Memory B cell (primary cell): Measurements from ENCODE around the gene OPCML.

Experiments
- ATAC-seq: fragments of 150-1000 bp; cut with Tn5 transposase; 2 replicates; pipeline ENCODE4 v1.10.0; 2021; ENCODE audit warnings: low read depth, mild to moderate bottlenecking, moderate library complexity
- DNase-seq, 2 donors: peaks; one replicate each; pipeline ENCODE4 v3.0.0; 2022; ENCODE audit warnings: low spot score in 2 of 2
- H3K27ac Mint-ChIP-seq: one replicate; pipeline ENCODE4 v1.8.0; 2022; ENCODE audit warnings: mild to moderate bottlenecking, moderate library complexity, mixed read lengths
- H3K27me3 Mint-ChIP-seq: one replicate; pipeline ENCODE4 v1.8.0; 2022; ENCODE audit warnings: mixed read lengths
- H3K36me3 Mint-ChIP-seq: one replicate; pipeline ENCODE4 v1.8.0; 2022; ENCODE audit warnings: mild to moderate bottlenecking, mixed read lengths
- H3K4me1 Mint-ChIP-seq: one replicate; pipeline ENCODE4 v1.8.0; 2022; ENCODE audit warnings: mixed read lengths
- H3K4me3 Mint-ChIP-seq: one replicate; pipeline ENCODE4 v1.8.0; 2022; ENCODE audit warnings: mild to moderate bottlenecking, moderate library complexity, mixed read lengths
- H3K9me3 Mint-ChIP-seq: one replicate; pipeline ENCODE4 v1.8.0; 2022; ENCODE audit warnings: mixed read lengths

The OPCML gene

DNA sequence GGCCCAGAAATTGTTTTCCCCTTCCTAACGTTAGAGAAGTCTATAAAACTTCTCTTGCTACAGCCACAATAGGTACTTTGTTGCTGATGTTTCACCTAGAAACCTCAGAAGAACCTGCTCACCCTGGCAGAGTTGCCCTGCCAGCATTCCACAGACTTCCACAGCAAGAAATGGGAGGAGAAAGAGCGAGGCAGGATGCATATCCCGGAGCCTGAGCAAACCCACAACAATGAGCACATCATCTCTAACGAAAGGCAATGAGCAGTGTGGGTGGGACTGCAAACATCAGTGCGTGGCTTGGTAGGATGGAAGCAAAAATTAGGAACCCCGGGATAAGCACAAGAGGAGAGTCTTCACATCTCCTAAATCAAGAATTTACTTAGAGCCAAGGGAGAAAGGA lies 892.3 kb downstream of the OPCML start:
- Mint-ChIP-seq H3K4me3 (no peak overlapping the region), H3K36me3 (no peaks in the 10 kb centered on the region), H3K4me1 (no peaks in the 10 kb centered on the region), H3K27me3 (no peaks in the 10 kb centered on the region), H3K9me3 (peaks cover 3% of the 10 kb centered on the region), H3K27ac (no peak overlapping the region)
- DNase-seq: no peak
- ATAC-seq: no peak

DNA sequence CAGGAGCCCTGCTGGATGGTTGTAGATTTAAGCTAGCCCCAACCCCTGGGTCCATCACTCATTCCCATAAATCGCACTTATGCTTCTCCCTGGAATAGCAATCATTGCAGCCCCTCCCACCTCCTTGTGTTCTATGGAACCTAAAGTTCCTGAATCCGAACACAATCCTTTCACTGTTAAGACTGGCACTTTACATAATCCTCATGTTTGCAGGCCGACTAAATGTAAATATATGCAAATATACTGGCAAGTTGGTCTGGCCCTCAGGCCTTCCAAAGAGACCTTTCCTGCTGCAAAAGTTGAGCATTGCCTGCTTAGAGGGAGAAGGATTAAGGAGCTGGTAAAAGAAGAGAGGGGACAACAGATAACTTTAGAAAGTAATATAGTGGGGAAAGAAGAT lies 892.9 kb downstream of the OPCML start:
- peaks cover 3% of the 10 kb centered on the region for H3K9me3 Mint-ChIP-seq
- DNase-seq (no peak), ATAC-seq (no peak)
- no peak overlapping the region for H3K4me3 Mint-ChIP-seq
- no peaks in the 10 kb centered on the region for H3K27me3 Mint-ChIP-seq
- H3K4me1 Mint-ChIP-seq: no peaks in the 10 kb centered on the region
- no peaks in the 10 kb centered on the region for H3K36me3 Mint-ChIP-seq
- no peak overlapping the region for H3K27ac Mint-ChIP-seq

DNA sequence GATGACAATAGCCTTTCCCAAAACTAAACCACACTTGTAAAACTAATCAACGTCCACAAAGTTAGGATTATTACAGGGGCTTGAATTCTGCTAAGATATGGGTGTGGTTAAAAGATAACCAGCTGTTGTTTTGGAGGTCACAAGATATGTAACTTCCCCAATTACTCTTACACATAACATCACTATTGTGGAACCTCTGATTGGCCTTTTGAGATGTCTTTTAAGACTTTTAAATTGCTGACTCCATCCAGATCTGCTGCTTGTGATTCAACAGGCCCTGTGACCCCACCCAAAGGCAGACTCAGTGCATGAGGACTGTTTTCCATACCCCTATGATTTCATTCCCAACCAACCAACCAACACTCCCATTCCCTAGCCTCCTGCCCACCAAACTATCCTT lies 893.9 kb downstream of the OPCML start:
- DNase-seq (no peak), ATAC-seq (no peak)
- Mint-ChIP-seq H3K4me1 (no peaks in the 10 kb centered on the region), H3K27me3 (no peaks in the 10 kb centered on the region), H3K9me3 (peaks cover 3% of the 10 kb centered on the region), H3K27ac (no peak overlapping the region), H3K36me3 (no peaks in the 10 kb centered on the region), H3K4me3 (no peak overlapping the region)

DNA sequence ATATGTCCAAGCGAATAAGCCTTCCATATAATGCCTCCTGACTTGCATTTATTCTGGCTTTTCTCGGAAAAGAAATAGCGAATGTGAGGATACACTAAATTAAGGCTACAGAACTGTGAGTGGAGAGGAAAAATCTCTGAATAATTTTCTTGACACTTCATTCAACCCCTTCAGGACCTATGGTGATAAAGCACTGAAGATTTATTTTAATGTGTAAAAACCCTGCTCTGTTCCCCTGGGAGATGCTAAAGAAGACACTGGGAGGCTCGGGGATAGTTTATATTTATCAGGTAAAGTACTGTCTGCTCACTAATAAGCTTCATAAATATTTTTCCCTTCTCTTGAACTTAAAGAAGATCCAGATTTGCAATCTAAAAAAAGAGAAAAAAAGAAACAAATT lies 895.8 kb downstream of the OPCML start:
- no peaks in the 10 kb centered on the region for H3K27me3 Mint-ChIP-seq
- DNase-seq: no peak
- no peaks in the 10 kb centered on the region for H3K36me3 Mint-ChIP-seq
- peaks cover 4% of the 10 kb centered on the region for H3K9me3 Mint-ChIP-seq
- no peak for ATAC-seq
- H3K4me1 Mint-ChIP-seq: no peaks in the 10 kb centered on the region
- H3K4me3 Mint-ChIP-seq: no peak overlapping the region
- H3K27ac Mint-ChIP-seq: no peak overlapping the region

DNA sequence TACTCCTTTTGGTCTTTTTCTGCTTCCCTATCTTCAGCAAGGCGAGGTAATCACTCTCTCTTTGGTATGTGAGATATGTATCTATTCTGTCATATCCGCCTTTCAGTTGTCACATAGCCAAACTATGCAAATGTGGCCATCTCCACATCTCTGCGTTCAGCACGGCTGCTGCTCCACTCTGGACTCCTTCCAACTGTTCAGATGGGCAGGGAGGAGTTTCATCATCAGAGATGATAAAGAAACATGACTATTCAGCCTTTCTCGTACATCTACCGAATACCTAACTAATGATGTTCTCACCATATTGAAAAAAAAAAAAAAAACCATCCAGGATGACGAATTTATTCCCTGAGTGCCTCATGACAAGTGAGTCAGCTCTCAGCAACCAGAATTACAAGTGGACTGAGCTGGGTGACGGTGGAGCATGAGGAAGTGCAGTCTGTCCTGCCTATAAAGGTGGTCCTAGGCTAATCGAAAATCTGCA lies 899.6 kb downstream of the OPCML start:
- DNase-seq (no peak), ATAC-seq (no peak)
- Mint-ChIP-seq H3K4me3 (no peak overlapping the region), H3K36me3 (no peaks in the 10 kb centered on the region), H3K4me1 (no peaks in the 10 kb centered on the region), H3K27me3 (no peaks in the 10 kb centered on the region), H3K27ac (no peak overlapping the region), H3K9me3 (peaks cover 6% of the 10 kb centered on the region)

DNA sequence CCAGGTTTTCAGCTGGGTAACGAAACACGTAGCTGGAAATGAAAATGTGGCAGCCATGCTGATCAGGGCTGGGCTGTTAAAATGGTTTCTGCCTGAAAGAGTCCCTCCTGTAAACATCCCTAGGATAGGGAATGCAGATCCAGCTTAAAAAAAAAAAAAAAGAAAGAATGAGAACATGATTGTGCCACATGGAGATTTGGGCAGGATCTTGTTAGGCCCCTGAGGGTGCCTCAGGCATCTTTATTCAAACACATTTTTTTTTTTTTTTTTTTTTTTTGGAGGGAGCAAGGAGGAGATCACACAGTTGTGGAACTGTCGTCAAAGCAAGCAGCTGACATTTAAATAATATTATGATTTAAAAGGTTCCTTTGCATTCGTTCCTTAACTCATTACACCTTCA lies 900.3 kb downstream of the OPCML start:
- H3K27ac Mint-ChIP-seq: no peak overlapping the region
- no peak for ATAC-seq
- no peaks in the 10 kb centered on the region for H3K36me3 Mint-ChIP-seq
- H3K4me3 Mint-ChIP-seq: no peak overlapping the region
- peaks cover 5% of the 10 kb centered on the region for H3K9me3 Mint-ChIP-seq
- DNase-seq: no peak
- no peaks in the 10 kb centered on the region for H3K27me3 Mint-ChIP-seq
- H3K4me1 Mint-ChIP-seq: no peaks in the 10 kb centered on the region

DNA sequence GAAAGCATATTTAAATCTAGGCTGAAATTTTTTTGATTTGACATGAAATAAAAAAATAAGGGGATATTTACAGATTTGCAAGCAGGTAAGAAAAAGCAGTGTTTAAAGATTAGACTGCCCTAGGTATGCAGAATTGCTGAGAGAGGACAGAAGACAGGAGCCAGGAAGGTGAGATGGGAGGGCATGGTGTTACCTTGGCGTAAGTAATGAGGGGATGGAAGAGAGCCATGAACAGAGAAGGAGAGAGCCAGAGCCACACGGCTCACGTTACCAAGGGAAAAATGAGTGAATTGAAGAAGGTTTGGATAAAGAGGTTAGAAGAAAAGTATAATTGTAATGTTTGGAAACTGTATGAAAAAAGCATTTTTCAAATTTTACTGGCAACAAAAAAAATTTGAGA lies 904.3 kb downstream of the OPCML start:
- H3K9me3 Mint-ChIP-seq: peaks cover 12% of the 10 kb centered on the region
- no peaks in the 10 kb centered on the region for H3K4me1 Mint-ChIP-seq
- H3K27ac Mint-ChIP-seq: no peak overlapping the region
- H3K4me3 Mint-ChIP-seq: no peak overlapping the region
- DNase-seq (no peak), ATAC-seq (no peak)
- no peaks in the 10 kb centered on the region for H3K36me3 Mint-ChIP-seq
- H3K27me3 Mint-ChIP-seq: no peaks in the 10 kb centered on the region

DNA sequence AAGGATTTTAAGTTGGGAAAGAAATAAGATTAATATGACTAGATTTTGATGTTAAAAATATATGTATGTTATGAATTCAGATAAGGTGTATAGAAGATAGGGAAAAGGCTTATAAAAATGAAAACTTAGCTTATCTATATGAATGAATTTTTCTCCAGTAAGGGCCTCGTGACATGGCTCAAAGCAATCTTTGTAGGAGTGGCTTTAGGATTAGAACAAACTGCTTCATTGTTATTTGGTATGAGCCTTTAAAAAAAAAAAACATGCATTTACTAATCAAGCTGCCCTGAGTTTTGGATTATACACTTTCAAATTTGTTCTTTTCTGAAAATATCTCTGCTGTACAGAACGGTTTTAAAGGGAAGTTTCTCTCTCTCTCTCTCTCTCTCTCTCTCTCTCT lies 905.9 kb downstream of the OPCML start:
- H3K9me3 Mint-ChIP-seq: peaks cover 13% of the 10 kb centered on the region

DNA sequence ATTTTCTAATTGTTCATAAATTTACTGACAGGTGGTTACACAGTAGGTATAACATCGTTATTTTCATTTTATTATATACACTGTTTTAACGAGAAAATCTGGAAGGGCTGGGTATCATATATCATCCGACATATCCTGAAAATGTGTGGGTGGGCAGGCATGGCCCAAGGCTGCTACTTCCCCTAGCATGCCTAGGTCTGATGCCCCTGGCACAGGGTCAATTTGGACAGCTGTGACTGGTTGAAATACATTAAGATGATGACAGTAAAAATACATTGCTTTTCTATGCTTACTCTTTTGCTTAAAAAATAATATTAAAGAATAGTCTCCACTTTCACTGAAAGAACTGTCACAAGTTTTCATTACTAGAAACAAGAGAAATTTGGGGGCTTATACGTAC lies 908.8 kb downstream of the OPCML start:
- no peak overlapping the region for H3K4me3 Mint-ChIP-seq
- no peak overlapping the region for H3K27ac Mint-ChIP-seq
- no peaks in the 10 kb centered on the region for H3K4me1 Mint-ChIP-seq
- peaks cover 18% of the 10 kb centered on the region for H3K9me3 Mint-ChIP-seq
- DNase-seq: no peak
- no peaks in the 10 kb centered on the region for H3K36me3 Mint-ChIP-seq
- no peak for ATAC-seq
- H3K27me3 Mint-ChIP-seq: no peaks in the 10 kb centered on the region

More for the DNA sequence above, 905.9 kb downstream of the OPCML start:
- no peak for DNase-seq
- no peak for ATAC-seq
- Mint-ChIP-seq H3K4me3 (no peak overlapping the region), H3K36me3 (no peaks in the 10 kb centered on the region), H3K27me3 (no peaks in the 10 kb centered on the region), H3K4me1 (no peaks in the 10 kb centered on the region), H3K27ac (no peak overlapping the region)

DNA sequence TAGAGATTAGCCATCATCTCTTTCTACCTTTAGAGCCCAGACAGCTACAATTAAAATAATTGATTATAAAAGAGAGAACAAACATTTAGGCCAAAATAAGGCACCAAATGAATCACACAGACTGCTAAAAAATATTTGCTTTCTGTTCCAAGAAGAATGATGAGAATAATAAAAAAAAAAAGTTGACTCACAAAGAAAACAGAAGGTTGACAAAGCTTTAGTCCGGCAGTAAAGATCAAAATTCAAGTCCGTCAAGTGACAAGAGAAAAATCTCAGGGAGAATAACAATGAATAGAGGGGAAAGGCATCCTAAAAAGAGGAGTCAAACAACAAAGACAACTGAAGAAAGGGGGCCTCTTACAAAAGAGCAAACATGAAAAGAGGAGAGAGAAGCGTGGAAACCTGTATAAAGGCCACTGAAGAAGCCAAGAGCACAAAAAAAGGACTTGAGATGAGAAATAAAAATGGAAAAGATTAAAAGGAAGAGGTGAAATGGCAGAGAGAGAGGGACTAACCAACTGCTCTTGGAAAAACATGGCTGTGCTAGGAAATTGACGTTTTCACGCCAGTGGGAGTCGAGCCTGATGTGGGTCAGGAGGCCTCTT lies 910.2 kb downstream of the OPCML start:
- no peak for DNase-seq
- no peak overlapping the region for H3K27ac Mint-ChIP-seq

DNA sequence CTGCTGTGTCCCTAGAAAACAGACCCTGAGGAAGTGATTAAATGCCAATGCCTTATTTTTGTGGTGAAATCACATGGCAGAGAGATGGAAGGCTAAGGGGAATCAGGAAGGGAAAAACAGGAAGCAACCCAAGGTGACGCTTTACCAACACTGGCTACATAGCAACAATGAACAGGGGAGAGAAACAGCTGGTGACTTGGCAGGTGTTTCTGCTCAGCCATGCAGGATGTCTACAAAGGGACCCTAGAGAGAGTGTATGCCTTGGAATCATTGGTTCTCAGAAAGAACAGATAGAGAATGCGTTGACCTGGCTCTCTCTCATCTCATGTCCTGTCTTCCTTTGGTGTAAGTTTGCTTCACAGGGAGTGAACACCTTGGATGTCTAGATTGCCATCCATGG lies 911.9 kb downstream of the OPCML start:
- ATAC-seq (no peak), DNase-seq (no peak)
- Mint-ChIP-seq H3K4me3 (no peak overlapping the region), H3K27ac (no peak overlapping the region), H3K9me3 (peaks cover 13% of the 10 kb centered on the region), H3K27me3 (no peaks in the 10 kb centered on the region), H3K4me1 (no peaks in the 10 kb centered on the region), H3K36me3 (no peaks in the 10 kb centered on the region)

More for the DNA sequence above, 910.2 kb downstream of the OPCML start:
- no peak overlapping the region for H3K4me3 Mint-ChIP-seq
- peaks cover 14% of the 10 kb centered on the region for H3K9me3 Mint-ChIP-seq
- H3K4me1 Mint-ChIP-seq: no peaks in the 10 kb centered on the region
- H3K27me3 Mint-ChIP-seq: no peaks in the 10 kb centered on the region
- no peaks in the 10 kb centered on the region for H3K36me3 Mint-ChIP-seq
- no peak for ATAC-seq

DNA sequence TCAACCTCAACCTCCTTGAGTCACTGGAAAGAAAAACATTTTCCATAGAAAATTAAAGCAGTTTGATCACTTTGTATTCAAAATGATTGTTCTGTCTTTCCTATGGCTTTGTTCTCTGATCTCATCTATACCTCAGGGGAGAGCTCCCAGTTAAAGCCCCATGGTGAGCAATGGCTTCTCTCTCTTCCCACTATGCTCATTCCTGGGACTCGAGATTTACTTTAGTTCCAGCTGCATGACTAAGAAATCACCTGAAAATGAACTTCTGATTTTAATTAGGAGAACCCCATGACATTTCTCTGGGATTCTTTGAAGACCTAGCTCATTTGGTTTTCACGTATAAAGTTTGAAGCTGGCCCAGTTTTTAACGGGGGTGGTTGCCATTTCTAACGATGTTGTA lies 921.5 kb downstream of the OPCML start:
- no peak for DNase-seq
- Mint-ChIP-seq H3K27ac (no peak overlapping the region), H3K4me1 (peaks cover 2% of the 10 kb centered on the region), H3K4me3 (no peak overlapping the region), H3K27me3 (no peaks in the 10 kb centered on the region), H3K36me3 (no peaks in the 10 kb centered on the region), H3K9me3 (peaks cover 6% of the 10 kb centered on the region)
- ATAC-seq: no peak

DNA sequence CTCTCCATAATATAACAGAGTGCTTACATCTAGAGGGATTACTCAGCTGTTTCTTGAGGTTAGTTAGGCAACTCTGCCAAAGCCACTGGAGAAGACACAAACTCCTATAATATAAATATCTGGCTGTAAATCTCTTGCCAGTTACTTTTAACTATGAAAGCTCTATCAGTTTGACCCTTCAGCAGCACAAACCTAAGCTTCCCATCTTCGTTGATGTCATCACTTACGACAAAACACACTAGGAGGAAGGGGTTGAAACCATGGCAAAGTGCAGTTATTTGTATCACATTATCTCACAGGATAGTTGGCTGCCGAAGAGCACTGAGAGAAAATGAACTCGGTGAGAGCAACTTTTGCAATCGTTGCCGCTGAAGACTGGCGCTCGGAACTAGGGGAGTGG lies 922.1 kb downstream of the OPCML start:
- no peak overlapping the region for H3K4me3 Mint-ChIP-seq
- peaks cover 6% of the 10 kb centered on the region for H3K9me3 Mint-ChIP-seq
- peaks cover 2% of the 10 kb centered on the region for H3K4me1 Mint-ChIP-seq
- no peaks in the 10 kb centered on the region for H3K27me3 Mint-ChIP-seq
- H3K36me3 Mint-ChIP-seq: no peaks in the 10 kb centered on the region
- ATAC-seq (no peak), DNase-seq (no peak)
- H3K27ac Mint-ChIP-seq: no peak overlapping the region

DNA sequence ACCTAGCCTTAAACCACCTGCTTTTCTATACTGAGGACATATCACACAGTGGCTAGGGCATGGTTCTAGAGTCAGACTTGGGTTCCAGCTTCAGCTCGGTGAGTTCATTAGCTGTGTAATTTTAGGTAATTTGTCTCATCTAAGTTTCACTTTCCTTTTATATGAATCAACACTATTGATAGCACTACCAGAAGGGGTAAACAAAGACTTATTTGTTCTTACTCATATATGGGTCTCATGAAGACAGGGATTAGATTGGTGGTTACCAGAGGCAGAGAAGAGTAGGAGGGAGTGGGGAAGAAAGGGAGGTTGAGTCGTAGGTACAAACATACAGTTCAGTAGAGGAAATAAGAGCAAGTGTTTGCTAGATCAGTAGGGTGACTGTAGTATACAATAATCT lies 924.7 kb downstream of the OPCML start:
- H3K27me3 Mint-ChIP-seq: no peaks in the 10 kb centered on the region
- H3K36me3 Mint-ChIP-seq: no peaks in the 10 kb centered on the region
- H3K4me1 Mint-ChIP-seq: peaks cover 2% of the 10 kb centered on the region
- ATAC-seq (no peak), DNase-seq (no peak)
- H3K9me3 Mint-ChIP-seq: peaks cover 8% of the 10 kb centered on the region
- no peak overlapping the region for H3K4me3 Mint-ChIP-seq
- H3K27ac Mint-ChIP-seq: no peak overlapping the region

DNA sequence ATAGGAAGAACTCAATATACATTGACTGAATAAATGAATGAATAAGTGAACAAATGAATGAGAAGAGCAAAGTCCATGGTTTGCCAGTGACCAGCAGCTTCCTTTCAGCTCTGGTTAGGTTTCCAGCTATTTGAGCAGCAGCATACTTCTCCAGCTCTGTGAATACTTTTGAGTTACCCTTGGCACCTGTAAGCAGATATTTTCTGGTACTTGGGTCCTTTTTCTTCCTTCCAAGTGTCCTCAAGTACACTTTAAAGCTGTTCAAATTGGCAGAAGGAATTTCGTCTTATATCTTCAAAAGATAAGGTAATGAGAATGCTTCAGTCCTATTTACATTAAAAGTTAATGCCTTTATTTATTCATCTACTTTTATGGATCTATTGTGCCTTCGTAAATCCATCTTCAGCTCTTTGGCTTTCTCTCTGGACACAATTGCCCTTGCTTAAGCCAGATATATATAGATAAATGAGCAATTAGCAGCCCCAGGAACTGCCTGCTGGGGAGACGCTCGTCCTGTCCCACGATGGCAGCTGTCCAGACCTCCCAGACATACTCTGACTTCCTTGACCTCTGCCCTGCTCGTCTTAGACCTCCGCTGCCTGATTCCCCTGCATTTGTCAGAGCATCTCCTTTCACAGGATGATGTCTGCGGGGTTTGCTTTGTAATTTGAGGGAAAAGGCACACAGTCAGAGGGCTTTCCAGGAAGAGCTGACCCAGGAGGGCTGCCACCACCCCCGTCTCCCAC lies 926.3 kb downstream of the OPCML start:
- no peak for ATAC-seq
- Mint-ChIP-seq H3K27me3 (no peaks in the 10 kb centered on the region), H3K27ac (no peak overlapping the region), H3K36me3 (no peaks in the 10 kb centered on the region), H3K4me3 (no peak overlapping the region), H3K4me1 (peaks cover 2% of the 10 kb centered on the region), H3K9me3 (peaks cover 7% of the 10 kb centered on the region)
- no peak for DNase-seq
